HL-60/S4 (cell line): Measurements from ENCODE around the gene CIDEC.
"Not testable (repeated sequence)": the region's sequence is repeated elsewhere in the genome, so short reads cannot be mapped to it uniquely, and the experiment has no call there.

Experiments
- in situ Hi-C: fragments of 300-500 bp; cut with MboI; formaldehyde crosslinking; loops from 2 replicates; pipeline ENCODE4 v1.14.3; 2022; ENCODE audit warnings: low sequenced_read_pairs

CIDEC gene

DNA sequence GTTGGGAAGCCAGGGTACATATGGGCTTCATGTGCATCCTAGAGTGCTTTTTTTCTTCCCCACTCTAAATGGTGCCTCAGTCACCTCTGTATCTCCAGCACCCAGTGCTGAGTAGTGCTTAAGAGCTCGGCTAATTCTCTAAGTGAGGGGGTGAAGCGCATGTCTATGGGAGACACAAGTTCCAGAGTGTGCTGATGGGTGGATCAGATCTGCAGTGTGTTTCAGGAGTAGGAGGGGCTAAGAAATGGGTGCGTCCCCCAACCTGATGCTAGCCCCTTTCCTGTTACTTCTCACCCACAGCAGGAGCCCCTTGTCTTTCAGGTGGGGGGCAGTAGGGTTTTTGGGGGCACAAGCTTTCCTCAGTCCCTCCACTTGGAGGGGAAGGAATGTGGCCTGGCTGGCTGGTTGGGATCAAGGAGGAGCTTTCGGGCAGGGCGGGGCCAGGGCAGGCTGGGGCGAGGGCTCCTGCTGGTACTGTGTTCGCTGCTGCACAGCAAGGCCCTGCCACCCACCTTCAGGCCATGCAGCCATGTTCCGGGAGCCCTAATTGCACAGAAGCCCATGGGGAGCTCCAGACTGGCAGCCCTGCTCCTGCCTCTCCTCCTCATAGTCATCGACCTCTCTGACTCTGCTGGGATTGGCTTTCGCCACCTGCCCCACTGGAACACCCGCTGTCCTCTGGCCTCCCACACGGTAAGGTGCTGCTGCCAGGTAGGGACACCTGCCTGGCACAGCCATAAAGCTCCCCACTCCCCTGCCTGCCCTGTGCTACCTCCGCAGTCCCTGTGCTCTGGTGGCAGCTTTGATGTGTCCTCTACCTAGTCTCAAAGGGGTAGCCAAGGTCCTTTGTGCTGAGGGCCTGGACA lies 22.6 kb upstream of the CIDEC start, which contains the start of gene IL17RE:
Gene IL17RE, plus strand, starts transcription at position 477 of the 866 bp plus-strand sequence. Its CDS starts 85 bp downstream, at position 562.
- in situ Hi-C loops: no loop called here

DNA sequence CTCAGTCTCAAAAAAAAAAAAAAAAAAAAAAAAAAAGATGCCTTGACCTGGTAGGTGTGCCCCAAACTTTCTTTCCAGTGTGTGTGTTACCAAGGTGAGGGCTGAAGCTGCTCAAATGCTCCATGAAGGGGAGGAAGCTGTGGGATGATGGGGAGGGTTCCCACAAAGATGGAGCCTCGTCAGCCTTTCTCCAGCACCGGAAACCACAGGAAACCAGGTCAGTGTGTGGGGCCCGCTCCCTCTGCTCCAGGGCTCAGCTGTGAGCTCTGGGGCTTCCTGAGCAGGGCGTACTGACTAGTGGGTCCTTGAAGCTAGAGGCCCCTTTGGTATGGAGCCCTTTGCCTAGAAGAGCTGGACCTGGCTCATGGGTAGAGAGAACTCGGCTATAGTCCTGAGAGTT lies 21.9 kb upstream of the CIDEC start:
- in situ Hi-C loops: no loop called here

DNA sequence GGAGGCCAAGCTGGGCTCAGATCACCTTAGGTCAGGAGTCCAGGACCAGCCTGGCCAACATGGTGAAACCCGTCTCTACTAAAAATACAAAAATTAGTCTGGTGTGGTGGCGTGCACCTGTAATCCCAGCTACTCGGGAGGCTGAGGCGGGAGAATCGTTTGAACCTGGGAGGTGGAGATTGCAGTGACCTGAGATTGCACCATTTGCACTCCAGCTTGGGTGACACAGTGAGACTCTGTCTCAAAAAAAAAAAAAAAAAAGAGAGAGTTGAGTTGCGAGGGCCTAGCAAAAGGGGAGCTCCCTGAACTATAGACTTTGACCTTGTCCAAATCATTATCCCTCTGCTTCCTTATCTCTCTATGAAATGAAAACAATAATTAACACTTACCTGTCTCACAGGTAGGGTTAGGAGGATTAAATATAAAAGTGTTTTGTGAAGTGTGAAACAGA lies 20.9 kb upstream of the CIDEC start:
- in situ Hi-C loops: not testable (repeated sequence)

DNA sequence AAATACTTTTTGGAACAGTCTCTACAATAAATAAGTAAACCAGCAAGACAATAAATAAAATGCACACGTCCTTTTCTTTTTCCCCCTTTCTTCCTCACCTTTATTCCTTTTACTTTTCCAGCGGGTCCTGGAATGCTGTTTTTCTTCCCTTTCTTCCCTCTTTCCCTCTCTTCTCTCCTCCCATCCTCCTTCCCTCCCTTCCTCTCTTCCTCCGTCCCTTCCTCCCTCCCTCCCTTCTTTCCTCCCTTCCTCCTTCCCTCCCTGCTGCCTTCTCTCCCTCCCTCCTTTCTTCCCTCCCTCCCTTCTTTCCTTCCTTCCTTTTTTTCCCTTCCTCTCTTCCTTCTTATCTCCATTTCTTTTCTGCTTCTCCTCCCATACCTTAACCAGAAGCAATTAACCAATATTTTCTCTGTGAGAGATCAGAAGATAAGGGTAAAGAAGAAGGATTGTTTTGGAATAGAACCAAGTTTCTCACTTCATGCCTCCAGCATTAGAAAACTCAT lies 19.3 kb upstream of the CIDEC start:
- in situ Hi-C loops: no loop called here

DNA sequence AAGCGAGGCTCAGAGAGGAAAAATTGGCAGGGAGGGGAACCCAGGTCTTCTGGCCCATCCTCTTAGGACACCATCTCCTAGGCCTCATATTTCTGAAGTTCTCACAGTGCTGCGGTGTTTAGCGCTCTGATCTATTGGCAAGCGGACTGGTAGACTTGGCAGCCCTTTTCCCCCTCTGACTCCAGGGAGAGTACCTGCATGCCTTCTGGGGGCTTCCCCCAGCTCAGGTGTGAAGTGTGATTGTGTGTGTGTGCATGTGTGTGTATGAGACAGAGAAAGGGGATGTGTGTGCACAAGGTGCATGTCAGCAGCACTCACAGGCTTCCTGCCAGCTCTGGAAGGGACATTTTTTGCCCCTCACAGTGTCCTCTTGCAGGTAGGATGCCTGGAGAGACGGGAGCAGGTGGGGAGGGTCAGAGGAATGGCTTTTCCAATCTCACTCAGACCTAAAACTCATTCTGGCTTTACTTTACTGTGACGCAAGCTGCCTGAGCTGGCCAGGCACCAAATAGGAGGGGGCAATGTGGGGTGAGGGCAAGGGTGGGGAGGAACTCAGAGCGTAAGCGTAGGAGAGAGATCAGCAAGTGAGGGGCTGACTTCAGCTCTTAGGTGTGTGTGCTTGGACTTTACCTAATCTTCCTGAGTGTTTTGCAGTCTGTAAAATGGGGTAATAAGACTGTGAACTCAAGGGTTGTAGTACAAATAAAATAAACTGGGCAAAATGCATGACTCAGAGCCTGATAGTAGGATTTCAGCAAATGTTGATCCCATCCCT lies 18.6 kb upstream of the CIDEC start:
- in situ Hi-C loops: no loop called here

DNA sequence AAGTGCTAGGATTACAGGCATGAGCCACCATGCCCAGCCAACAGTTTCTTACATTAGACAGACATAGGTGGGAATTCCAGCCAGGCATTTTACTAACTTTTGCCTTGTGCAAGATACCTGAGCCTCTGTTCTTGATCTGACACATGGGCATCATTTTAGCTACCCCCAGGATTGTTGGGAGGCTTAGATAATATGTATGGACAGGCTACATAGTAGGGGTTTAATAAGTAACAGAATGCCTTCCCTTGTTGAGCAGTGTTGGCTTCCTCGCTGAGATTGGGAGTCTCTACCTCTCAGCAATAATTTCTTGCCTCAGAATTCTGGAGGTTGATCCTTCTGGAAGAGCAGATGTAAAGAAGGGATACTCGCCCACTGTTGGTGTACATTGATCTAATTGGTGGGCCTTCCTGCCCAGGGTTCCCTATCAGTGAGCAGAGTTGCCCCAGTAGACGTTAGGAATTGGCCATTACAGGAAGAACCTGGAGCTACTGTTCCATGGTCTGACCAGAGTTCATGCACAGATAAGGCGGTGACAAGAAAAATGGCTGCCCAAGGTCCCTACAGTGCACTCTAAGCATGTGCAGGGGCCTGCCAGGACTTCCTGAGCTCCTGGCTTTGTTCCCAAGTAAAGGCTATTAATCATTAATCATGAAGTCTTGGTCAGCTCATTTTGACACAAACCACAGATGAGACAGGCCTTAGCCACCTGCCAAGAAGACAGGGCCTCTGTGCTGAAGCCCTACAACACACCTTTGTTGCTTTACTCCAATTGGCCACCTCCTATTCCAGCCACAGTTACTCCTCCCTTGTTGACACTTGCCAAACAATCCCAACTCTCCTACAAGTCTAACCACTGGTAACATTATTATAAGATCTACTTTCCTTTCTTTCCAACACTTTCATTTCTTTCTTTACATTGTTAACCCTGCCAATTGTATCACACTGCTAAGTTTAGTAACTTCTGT lies 17.6 kb upstream of the CIDEC start:
- in situ Hi-C loops: no loop called here

DNA sequence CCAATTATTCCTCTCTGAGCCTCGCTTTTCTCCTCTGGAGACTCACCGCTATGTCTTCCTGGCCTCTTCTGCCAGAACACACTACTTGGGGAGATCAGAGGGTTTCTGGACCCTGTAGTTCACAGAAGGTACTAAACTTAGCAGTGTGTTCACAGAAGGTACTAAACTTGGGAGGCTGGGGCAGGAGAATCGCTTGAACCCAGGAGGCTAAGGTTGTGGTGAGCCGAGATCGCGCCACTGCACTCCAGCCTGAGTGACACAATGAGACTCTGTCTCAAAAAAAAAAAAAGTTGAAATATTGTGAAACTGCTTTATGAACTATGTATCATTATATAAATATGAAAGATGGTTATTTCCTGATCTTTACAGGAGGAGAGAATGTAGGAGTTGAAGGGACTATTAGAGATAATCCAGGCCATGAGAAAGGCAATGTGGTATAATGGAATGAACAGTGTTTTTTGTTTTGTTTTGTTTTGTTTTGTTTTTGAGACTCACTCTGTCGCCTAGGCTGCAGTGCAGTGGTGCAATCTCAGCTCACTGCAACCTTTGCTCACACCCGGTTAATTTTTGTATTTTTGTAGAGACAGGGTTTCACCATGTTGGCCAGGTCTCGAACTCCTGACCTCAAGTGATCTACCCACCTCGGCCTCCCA lies 16.8 kb upstream of the CIDEC start:
- in situ Hi-C loops: not testable (repeated sequence)

DNA sequence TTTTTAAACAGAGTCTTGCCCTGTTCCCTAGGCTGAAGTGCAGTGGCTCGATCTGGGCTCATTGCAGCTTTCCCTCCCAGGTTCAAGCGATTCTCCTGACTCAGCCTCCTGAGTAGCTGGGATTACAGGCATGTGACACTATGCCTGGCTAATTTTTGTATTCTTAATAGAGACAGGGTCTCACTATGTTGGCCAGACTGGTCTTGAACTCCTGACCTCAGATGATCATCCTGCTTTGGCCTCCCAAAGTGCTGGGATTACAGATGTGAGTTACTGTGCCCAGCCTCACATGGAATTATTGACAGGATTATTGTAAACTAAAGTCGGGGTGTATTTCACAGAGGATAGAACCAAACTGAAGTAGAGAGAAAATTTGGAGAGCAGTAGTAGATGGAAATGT lies 15.7 kb upstream of the CIDEC start:
- in situ Hi-C loops: not testable (repeated sequence)

DNA sequence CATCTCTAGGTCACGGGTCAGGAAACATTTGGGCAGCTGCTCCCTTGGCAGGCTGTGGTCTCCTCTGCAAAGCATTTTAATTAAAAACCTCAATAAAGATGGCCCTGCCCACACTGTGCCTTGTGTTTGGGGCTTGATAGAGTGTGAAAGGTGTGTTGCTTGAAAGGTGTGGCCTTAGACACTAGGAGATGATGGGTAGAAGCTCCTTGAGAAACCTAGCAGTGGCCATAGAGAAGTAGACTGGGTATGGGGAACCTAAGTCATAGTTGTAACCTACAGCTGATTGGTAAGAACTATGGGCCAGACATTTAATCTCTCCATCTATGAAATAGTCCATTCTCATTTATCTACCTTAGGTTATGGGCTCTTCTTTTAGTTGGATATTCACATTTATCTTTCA lies 13.7 kb upstream of the CIDEC start:
- in situ Hi-C loops: no loop called here

DNA sequence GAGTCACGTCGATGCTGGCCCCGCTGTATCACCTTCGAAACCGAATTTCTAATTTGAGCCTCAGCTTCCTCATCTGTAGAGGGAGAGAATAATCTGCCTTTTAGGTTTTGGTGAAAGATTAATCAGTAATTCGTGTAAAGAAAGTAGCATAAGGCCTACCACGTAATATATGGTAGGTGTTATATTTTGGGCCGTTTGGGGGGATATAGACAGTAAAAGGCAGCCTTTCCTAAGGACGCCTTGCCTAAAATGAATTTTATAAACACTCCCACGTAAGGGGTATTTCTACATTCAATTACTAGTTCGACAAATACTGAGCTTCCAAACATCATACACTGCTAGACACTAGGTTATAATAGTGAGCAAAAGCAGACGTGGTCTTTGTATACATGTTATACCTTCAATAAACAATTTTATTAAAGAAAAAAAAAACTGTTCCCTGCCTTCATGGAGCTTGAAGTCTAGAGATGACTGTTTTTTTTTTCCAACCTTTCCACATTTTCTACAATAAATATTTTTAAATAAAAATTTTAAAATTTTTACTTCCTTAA lies 11.1 kb upstream of the CIDEC start:
- in situ Hi-C loops: no loop called here

DNA sequence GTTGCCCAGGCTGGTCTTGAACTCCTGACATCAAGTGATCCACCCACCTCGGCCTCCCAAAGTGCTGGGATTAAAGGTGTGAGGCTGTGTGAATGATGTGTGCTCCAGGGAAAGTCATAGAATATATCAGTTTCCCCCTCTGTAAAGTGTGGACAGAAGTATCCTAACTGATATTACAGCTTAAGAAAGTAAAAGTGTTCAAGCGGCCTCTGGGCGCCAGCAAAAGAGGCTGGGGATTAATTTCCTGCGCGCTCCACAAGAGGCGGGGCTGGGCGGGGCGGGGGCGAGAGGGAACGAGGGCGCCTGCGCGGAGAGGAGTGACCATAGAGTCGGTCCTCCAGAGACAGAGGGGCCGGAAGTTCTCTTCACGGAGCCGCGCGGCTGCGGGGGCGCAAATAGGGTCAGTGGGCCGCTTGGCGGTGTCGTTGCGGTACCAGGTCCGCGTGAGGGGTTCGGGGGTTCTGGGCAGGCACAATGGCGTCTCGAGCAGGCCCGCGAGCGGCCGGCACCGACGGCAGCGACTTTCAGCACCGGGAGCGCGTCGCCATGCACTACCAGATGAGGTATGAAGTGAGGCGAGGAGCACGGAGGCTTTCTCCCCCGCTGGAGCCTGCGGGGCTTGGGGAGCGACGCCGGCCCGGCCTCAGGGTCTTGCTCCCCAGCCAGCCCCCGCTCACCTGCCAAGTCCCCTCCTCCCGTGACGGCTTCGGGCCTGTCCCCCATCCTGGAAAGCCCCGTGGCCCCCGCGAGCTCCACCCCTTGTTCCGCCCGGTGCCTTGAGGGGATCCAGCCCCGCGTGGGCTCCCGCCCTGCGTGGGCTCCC lies 10.4 kb upstream of the CIDEC start, which contains the start of gene JAGN1:
Gene JAGN1, plus strand, starts transcription at position 362 of the 823 bp plus-strand sequence. Its CDS starts 113 bp downstream, at position 475.
- in situ Hi-C loops: no loop called here

DNA sequence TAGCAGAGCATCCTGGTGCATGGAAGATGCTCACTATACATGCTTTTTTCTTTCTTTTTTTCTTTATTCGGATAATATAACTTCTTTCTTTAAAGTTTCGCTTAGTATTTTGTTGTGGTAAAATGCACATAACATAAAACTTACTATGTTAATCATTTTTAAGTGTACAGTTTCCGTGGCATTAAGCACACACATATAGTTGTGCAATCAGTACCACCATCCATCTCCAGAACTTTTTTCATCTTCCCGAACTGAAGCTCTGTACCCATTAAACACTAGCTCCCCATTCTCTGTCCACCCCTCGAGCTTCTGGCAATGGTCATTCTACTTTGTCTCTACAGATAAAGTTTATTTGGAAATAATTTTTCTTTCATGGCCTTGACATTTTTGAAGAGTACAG lies 9.4 kb upstream of the CIDEC start:
- in situ Hi-C loops: no loop called here

DNA sequence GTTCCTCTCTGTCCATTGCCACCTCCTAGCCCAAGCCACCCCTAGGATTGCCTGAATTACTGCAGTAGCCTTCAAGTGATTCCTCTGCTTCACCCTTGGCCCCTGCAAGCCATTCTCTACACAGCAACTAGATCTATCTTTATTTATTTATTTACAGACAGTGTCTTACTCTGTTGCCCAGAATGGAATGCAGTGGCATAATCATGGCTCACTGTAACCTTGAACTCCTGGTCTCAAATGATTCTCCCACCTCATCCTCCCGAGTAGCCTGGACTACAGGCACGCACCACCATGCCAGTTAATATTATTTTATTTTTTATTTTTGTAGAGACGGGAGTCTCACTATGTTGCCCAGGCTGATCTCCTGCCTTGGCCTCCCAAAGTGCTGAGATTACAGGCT lies 8.5 kb upstream of the CIDEC start:
- in situ Hi-C loops: no loop called here

DNA sequence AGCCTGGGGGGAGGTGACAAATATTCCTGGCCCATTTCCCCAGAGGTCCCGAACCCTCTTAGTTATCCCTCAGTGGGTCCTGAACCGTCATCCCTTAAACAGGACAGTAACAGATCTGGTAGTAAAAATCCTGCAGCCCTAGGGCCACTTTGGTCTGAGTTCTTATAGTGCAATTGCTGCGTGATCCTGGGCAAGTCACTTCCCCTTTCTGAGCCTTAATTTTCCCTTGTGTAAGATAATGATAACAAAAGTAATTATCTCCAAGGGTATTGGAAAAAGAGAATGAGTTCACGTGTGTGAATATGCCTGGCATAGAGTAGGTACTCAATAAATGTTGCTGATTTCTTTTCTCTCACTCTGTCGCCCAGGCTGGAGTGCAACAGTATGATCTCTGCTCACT lies 7.4 kb upstream of the CIDEC start:
- in situ Hi-C loops: no loop called here

DNA sequence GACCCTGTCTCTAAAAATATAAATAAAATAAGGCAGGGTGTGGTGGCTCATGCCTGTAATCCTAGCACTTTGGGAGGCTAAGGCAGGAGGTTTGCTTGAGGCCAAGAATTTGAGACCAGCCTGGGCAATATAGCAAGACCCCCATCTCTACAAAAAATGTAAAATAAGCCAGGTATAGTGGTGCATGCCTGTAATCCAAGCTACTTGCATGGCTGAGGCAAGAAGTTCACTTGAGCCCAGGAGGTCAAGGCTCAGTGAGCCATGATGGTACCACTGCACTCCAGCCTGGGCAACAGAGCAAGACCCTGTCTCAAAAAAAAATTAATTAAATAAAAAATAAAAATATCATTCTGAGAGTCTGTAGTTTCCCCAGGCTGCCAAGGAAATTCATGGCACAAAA lies 6.3 kb upstream of the CIDEC start:
- in situ Hi-C loops: no loop called here

DNA sequence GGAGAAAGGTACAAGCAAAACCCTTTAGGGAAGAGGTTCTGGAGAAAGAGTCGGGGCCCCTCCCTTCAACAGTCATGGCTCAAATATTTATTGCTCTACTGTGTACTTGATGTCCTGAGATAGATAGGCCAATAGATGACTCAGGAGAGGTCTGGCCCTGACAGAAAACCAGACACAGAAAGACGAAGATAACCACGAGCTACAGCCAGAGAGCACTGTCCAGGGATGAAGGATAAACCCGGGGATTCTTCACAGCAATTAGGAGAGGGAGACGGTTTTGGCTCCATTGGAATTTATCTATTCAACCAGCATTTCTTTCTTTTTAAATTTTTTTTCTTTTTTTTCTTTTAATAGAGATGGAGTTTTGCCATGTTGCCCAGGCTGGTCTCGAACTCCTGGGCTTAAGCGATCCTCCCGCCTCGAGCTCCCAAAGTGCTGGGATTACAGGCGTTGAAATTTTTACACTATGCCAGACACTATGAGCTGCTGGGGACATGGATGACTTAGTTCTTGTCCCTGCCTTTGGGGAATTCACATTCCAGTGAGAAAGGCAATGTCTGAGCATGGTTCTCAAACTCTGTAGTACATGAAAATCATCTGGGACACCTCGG lies 4.6 kb upstream of the CIDEC start:
- in situ Hi-C loops: no loop called here

DNA sequence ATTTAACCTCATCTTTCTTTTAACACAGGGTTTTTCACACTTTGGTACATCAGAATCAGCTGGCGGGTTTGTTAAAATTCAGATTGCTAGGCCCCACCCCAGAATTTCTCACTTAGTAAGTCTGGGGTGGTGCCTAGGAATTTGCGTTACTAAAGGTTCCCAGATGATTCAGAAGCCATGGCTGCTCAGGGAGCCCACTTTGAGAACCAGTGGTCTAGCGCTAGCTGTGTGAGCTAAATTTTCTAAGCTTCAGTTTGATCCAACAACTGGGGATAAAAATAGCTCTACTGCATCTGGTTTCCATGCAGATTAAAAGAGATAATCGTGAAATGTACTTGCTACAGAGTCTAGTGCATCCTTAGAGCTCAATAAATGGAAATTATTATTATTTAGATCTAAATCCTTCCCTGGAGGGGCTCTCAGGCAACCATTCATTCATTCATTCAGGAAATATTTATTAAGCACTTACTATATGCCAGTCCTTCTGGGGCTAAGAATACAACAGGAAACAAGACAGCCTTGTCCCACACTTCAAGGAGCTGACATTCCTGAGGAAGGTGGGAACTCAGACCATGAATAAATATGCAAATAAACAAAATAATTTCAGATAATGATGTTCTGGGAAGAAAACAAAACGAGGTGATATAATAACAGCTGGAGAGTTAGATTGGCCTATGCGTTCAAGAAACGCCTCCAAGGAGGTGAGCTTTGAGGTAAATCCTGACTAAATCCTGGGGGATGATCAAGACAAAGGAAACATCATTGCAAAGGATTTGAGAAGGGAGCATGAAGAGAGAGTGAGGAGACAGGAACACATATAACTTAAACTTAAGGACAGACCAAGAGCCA lies 3.9 kb upstream of the CIDEC start:
- in situ Hi-C loops: no loop called here

DNA sequence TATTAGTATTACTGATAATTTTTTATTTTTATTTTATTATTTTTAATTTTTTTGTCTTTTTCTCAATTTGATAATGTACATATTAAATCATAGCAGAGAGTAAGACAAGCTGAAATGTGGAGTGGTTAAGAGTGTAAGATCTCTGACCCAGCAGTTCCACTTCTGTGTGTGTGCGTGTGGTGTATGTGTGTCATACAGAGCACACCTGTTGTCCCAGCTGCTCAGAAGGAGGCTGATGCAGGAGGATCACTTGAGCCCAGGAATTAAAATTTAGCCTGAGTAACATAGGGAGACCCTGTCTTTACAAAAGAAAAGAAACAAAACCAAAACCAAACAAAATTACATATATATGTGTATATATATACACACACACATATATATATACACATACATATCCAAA lies 1.4 kb upstream of the CIDEC start:
- in situ Hi-C loops: no loop called here
